A549 treated with AZD9567 at 1 μM for 4 hours (cell line): Measurements from ENCODE around the gene LY6G6D. TPM values are rescaled to one million over a fixed set of nuclear protein-coding genes. Genes with fewer than 3 reads are reported as not detected.

Experiments
- total RNA-seq: library from RNA; stranded (reverse); fragments of 200-300 nt; extraction: Qiagen RNA extraction; gene quantifications from 5 replicates; pipeline ENCODE4 v1.2.3, GENCODE V29; 2022; ENCODE audit not compliant: insufficient read depth

LY6G6D gene
- total RNA-seq = not detected in 5 replicates

GRCh38 chr6:31715022-31715958, at the start of gene LY6G6D:
LY6G6D (plus strand) TSS chr6:31715348; CDS start chr6:31715356, 8 bp downstream.

GRCh38 chr6:31665501-31666336, 49.4 kb upstream of the LY6G6D start, which contains the start of gene CSNK2B:
CSNK2B (plus strand) TSS chr6:31666080; CDS start chr6:31666832, 752 bp downstream.

GRCh38 chr6:31669676-31670075, 45.5 kb upstream of the LY6G6D start, which contains the start of gene LY6G5B:
LY6G5B (plus strand) TSS chr6:31669976; CDS start chr6:31670951, 975 bp downstream.

GRCh38 chr6:31680226-31681134, 34.7 kb upstream of the LY6G6D start, which contains the start of gene LY6G5C:
LY6G5C (minus strand) TSS chr6:31681067; CDS start chr6:31680373, 694 bp downstream.

GRCh38 chr6:31702819-31703716, 12.1 kb upstream of the LY6G6D start, which contains the start of gene ABHD16A:
ABHD16A (minus strand) TSS chr6:31703324; CDS start chr6:31703281, 43 bp downstream.

GRCh38 chr6:31706599-31706998, 8.5 kb upstream of the LY6G6D start, which contains the start of gene LY6G6F:
LY6G6F (plus strand) TSS chr6:31706866; CDS start chr6:31706907, 41 bp downstream.

GRCh38 chr6:31721351-31722020, 6.3 kb downstream of the LY6G6D start, which contains the start of gene LY6G6C:
LY6G6C (minus strand) TSS chr6:31721746; CDS start chr6:31721679, 67 bp downstream.

GRCh38 chr6:31723245-31723979, 8.3 kb downstream of the LY6G6D start, which contains the start of gene MPIG6B:
MPIG6B (plus strand) TSS chr6:31723373; CDS start chr6:31723384, 11 bp downstream.

GRCh38 chr6:31728767-31729514, 13.8 kb downstream of the LY6G6D start, which contains the start of gene DDAH2:
DDAH2 (minus strand) TSS chr6:31729299; CDS start chr6:31729161, 138 bp downstream.

GRCh38 chr6:31736021-31736767, 21.0 kb downstream of the LY6G6D start, which contains the start of gene CLIC1:
CLIC1 (minus strand) TSS chr6:31736530; CDS start chr6:31736300, 230 bp downstream.

GRCh38 chr6:31739639-31740396, 24.7 kb downstream of the LY6G6D start, which contains the start of gene MSH5:
MSH5 (plus strand) TSS chr6:31740005; CDS start chr6:31740467, 462 bp downstream.

GRCh38 chr6:31762356-31762755, 47.2 kb downstream of the LY6G6D start, which contains the start of gene SAPCD1:
SAPCD1 (plus strand) TSS chr6:31762656; CDS start chr6:31763055, 399 bp downstream.

